ENCODE data around the gene KCNH3.

GRCh38 chr12:49545815-49546214 is 7.0 kb downstream of the KCNH3 start:
- TF ChIP-seq POLR2AphosphoS5 (IDR thresholded peaks at IDR 0.05), result no peak
- no peak for TF ChIP-seq CTCF (IDR thresholded peaks at IDR 0.05; ENCODE audit: poor library complexity, severe bottlenecking)
- TF ChIP-seq EP300 (conservative IDR thresholded peaks at IDR 0.05; ENCODE audit: poor library complexity, severe bottlenecking), result no peak
- TF ChIP-seq RAD21 (conservative IDR thresholded peaks at IDR 0.05), result no peak
- TF ChIP-seq REST (IDR thresholded peaks at IDR 0.05; ENCODE audit: borderline replicate concordance), result no peak
